LoVo (cell line): ENCODE data around the gene OS9.
A peak's percentile ranks its signal among the peaks of the same experiment; 100 is the strongest.
"Not testable (repeated sequence)": the region's sequence is repeated elsewhere in the genome, so short reads cannot be mapped to it uniquely, and the experiment has no call there.

Experiments
- DNase-seq: peaks from one replicate; pipeline ENCODE4 v3.0.0-alpha.2; 2016; ENCODE audit warnings: low spot score

The OS9 gene

GRCh38 chr12:57694459-57695019 is 607 bp downstream of the OS9 start:
- DNase-seq, result peak; percentile 14

GRCh38 chr12:57695770-57696432 is 2.0 kb downstream of the OS9 start:
- DNase-seq, result no peak

GRCh38 chr12:57697076-57697475 is 3.1 kb downstream of the OS9 start:
- DNase-seq, result no peak

- DNase-seq, result no peak
Observed at GRCh38 chr12:57698414-57698813, 4.5 kb downstream of the OS9 start.

GRCh38 chr12:57700317-57700716 is 6.4 kb downstream of the OS9 start:
- no peak for DNase-seq

- DNase-seq, result no peak
Observed at GRCh38 chr12:57707250-57707649, 13.3 kb downstream of the OS9 start.

- DNase-seq, result no peak
Observed at GRCh38 chr12:57708296-57708695, 14.4 kb downstream of the OS9 start.

- DNase-seq, result no peak
Observed at GRCh38 chr12:57712701-57713100, 18.8 kb downstream of the OS9 start.

- no peak for DNase-seq
Observed at GRCh38 chr12:57713209-57713608, 19.3 kb downstream of the OS9 start.

GRCh38 chr12:57715036-57715748 is 21.3 kb downstream of the OS9 start:
- not testable (repeated sequence) for DNase-seq

- DNase-seq, result no peak
Observed at GRCh38 chr12:57715786-57716185, 21.9 kb downstream of the OS9 start.

- DNase-seq, result no peak
Observed at GRCh38 chr12:57716305-57716704, 22.4 kb downstream of the OS9 start.

- DNase-seq, result no peak
Observed at GRCh38 chr12:57717131-57717530, 23.2 kb downstream of the OS9 start.

GRCh38 chr12:57717846-57718640 is 24.1 kb downstream of the OS9 start:
- DNase-seq, result no peak

- DNase-seq, result no peak
Observed at GRCh38 chr12:57718641-57719528, 25.0 kb downstream of the OS9 start.

GRCh38 chr12:57719777-57720605 is 26.1 kb downstream of the OS9 start:
- no peak for DNase-seq

GRCh38 chr12:57720606-57721595 is 27.0 kb downstream of the OS9 start:
- DNase-seq, result no peak

- DNase-seq, result not testable (repeated sequence)
Observed at GRCh38 chr12:57721846-57722608, 28.1 kb downstream of the OS9 start.
